ENCODE measurements around the gene MAD2L1BP. TPM values are rescaled to one million over a fixed set of nuclear protein-coding genes. Genes with fewer than 3 reads are reported as not detected.

MAD2L1BP gene
- total RNA-seq, 4 donors from 2014 or later: 15.6 to 36.6 (median 23.0) TPM

DNA sequence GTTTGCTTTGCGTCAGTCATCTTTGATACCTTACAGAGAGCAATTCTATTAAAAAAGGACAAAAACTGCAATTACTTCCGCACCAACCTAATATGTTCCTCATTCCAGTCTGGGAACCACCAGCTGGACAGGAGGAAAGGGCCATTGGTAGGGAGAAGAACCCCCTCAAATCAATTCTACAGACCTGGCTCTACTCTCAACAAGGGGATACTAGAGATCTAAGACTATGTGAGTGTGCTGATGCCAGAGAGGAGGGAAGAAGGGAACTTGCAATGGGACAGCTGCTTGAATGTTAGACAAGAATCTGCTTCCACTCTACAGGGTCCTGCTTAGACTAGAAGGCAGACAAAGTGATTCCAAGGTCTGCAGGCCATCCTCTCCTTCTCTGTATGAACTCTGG is 38.7 kb downstream of the MAD2L1BP start:
- H3K4me1 ChIP-seq: peaks cover 0 to 41% (median 7%) of the 10 kb centered on the region in 3 donors
- no peak overlapping the region for H3K4me3 ChIP-seq
- no peak for ATAC-seq
- 100% methylated on average over 1 of the region's 2 CpGs; no CpG with 5 or more reads in 1 of the 2 donors for WGBS, 2 donors (ENCODE audit: low coverage in 1 of 2)
- H3K27ac ChIP-seq: no peak overlapping the region
- no peaks in the 10 kb centered on the region for H3K27me3 ChIP-seq
- TF ChIP-seq EP300 (IDR thresholded peaks at IDR 0.05): no peak
- TF ChIP-seq, protein P1, sequence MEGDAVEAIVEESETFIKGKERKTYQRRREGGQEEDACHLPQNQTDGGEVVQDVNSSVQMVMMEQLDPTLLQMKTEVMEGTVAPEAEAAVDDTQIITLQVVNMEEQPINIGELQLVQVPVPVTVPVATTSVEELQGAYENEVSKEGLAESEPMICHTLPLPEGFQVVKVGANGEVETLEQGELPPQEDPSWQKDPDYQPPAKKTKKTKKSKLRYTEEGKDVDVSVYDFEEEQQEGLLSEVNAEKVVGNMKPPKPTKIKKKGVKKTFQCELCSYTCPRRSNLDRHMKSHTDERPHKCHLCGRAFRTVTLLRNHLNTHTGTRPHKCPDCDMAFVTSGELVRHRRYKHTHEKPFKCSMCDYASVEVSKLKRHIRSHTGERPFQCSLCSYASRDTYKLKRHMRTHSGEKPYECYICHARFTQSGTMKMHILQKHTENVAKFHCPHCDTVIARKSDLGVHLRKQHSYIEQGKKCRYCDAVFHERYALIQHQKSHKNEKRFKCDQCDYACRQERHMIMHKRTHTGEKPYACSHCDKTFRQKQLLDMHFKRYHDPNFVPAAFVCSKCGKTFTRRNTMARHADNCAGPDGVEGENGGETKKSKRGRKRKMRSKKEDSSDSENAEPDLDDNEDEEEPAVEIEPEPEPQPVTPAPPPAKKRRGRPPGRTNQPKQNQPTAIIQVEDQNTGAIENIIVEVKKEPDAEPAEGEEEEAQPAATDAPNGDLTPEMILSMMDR (IDR thresholded peaks at IDR 0.05): no peak
- no peak for TF ChIP-seq POLR2A (IDR thresholded peaks at IDR 0.05)
- no peak for TF ChIP-seq POLR2AphosphoS5 (IDR thresholded peaks at IDR 0.05)
- peaks cover 0 to 91% of the 10 kb centered on the region in 2 donors for H3K36me3 ChIP-seq
- H3K9me3 ChIP-seq: no peaks in the 10 kb centered on the region

DNA sequence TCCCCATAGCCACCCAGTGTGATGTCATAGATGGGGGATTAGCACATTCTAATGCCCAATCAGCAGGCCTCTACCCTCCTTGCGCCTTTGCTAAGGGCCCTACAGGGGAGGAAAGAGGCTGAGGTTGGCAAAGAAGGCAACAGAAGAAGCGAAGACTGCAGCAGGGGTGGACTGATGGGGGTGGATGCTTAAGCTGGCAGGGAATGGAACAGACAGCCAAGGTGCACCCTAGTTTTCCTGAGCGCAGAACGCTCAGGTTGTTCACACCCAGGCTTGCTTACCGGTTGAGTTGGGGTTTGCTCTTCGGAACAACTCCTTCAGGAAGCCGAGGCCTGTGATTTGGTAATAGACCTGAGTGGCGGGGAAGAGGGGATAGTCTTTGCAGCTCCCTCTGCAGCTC is 39.3 kb downstream of the MAD2L1BP start:
- Histone ChIP-seq H3K27me3 (no peaks in the 10 kb centered on the region), H3K9me3 (no peaks in the 10 kb centered on the region), H3K36me3 (peaks cover 0 to 97% of the 10 kb centered on the region in 2 donors), H3K4me1 (peaks cover 0 to 35% (median 3%) of the 10 kb centered on the region in 3 donors), H3K27ac (no peak overlapping the region), H3K4me3 (no peak overlapping the region)
- 93 to 100% methylated on average over 4 to 7 of the region's 8 CpGs for WGBS, 2 donors (ENCODE audit: low coverage in 1 of 2)
- TF ChIP-seq POLR2A (IDR thresholded peaks at IDR 0.05): no peak
- no peak for TF ChIP-seq POLR2AphosphoS5 (IDR thresholded peaks at IDR 0.05)
- TF ChIP-seq EP300 (IDR thresholded peaks at IDR 0.05): no peak
- TF ChIP-seq, protein P1 (IDR thresholded peaks at IDR 0.05): no peak
- ATAC-seq: no peak

DNA sequence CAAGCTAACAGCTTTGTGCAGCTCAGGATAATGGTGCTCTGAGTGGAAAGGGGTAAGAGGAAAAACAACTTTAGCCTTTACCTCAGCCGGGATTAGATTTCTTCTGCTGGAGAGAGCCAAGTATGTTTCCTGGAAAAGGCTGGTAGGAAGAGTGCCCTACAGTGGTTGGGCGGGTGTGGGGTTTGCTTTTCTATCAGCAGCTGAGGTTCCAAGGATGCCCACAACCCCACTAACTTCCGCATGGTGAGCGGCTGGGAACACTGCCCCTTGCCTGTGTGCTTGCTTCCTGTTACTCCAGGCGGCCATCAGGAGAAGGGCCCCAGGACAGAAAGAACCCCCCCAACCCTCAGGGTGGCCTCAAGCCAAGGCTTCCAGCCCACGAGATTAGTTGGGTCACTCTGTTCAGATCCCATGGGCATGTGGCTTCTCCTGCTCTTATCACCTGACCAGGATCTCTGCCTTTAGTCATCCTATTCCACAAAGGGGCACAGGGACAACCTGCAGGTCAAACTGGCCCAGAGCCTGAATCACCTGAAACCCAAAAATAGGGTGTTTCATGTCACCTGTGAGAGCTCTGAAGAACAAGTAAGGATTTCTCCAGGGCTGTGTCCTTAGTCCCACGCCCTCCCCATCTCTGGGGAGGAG is 41.4 kb downstream of the MAD2L1BP start:
- no peak for ATAC-seq
- H3K4me1 ChIP-seq: peaks cover 0 to 18% (median 0%) of the 10 kb centered on the region in 3 donors
- H3K9me3 ChIP-seq: no peaks in the 10 kb centered on the region
- H3K27ac ChIP-seq: no peak overlapping the region
- TF ChIP-seq EP300 (IDR thresholded peaks at IDR 0.05) (no peak), POLR2AphosphoS5 (IDR thresholded peaks at IDR 0.05) (no peak), POLR2A (IDR thresholded peaks at IDR 0.05) (no peak)
- TF ChIP-seq, protein P1 (IDR thresholded peaks at IDR 0.05): no peak
- 80 to 100% methylated on average over 1 to 2 of the region's 7 CpGs for WGBS, 2 donors (ENCODE audit: low coverage in 1 of 2)
- no peaks in the 10 kb centered on the region for H3K27me3 ChIP-seq
- H3K4me3 ChIP-seq: no peak overlapping the region
- H3K36me3 ChIP-seq: peaks cover 0 to 98% of the 10 kb centered on the region in 2 donors

DNA sequence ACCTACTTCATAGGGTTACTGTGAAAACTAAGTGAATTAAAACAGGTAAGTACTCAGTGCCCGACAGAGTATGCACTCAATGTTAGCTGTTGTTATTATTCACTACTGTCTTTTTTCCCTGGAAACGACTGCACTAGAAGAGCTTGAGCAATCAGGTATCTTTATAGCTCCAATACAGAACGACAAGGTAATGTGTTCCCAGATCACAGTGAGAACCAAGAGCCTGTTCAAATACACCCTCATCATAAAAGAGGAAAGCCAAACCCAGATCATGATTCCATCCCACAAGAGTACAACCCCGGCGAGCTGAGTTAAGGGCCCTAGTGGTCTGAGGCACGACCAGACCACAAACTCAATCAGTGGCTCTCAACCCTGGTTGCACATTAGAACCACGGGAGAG is 42.1 kb downstream of the MAD2L1BP start:
- Histone ChIP-seq H3K27me3 (no peaks in the 10 kb centered on the region), H3K9me3 (no peaks in the 10 kb centered on the region), H3K4me1 (peaks cover 0 to 12% (median 0%) of the 10 kb centered on the region in 3 donors), H3K4me3 (no peak overlapping the region), H3K36me3 (peaks cover 0 to 96% of the 10 kb centered on the region in 2 donors), H3K27ac (no peak overlapping the region)
- WGBS, 2 donors (ENCODE audit: low coverage in 1 of 2): 76 to 77% methylated on average over 4 to 6 of the region's 7 CpGs
- no peak for ATAC-seq
- TF ChIP-seq POLR2A (IDR thresholded peaks at IDR 0.05): no peak
- TF ChIP-seq POLR2AphosphoS5 (IDR thresholded peaks at IDR 0.05): no peak
- TF ChIP-seq, protein P1 (IDR thresholded peaks at IDR 0.05): no peak
- TF ChIP-seq EP300 (IDR thresholded peaks at IDR 0.05): no peak

DNA sequence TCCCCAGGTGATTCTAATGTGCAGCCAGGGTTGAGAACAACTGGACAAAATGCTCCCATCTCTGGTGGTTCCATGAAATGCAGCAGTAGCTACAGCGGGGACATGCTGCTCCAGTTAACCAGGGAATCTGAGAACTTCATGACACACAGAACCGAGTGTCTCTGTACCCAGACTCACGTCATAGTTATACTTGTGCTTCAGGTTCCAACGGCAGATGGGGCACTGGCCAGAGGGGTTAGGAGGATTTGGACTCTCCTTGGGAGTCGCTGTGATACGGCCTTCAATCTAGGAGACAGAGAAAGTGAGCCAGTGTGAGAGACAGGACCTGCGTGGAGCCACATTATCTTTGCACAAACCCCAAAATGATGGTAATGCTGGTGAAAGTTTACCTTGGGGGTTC is 42.7 kb downstream of the MAD2L1BP start:
- Histone ChIP-seq H3K27ac (no peak overlapping the region), H3K4me1 (peaks cover 0 to 6% (median 4%) of the 10 kb centered on the region in 3 donors), H3K27me3 (no peaks in the 10 kb centered on the region), H3K4me3 (no peak overlapping the region), H3K9me3 (no peaks in the 10 kb centered on the region), H3K36me3 (peaks cover 0 to 92% of the 10 kb centered on the region in 2 donors)
- ATAC-seq: no peak
- TF ChIP-seq, protein P1 (IDR thresholded peaks at IDR 0.05): no peak
- TF ChIP-seq POLR2A (IDR thresholded peaks at IDR 0.05): no peak
- no peak for TF ChIP-seq POLR2AphosphoS5 (IDR thresholded peaks at IDR 0.05)
- no peak for TF ChIP-seq EP300 (IDR thresholded peaks at IDR 0.05)
- 79 to 90% methylated on average over 3 to 5 of the region's 7 CpGs for WGBS, 2 donors (ENCODE audit: low coverage in 1 of 2)

Data from gastroesophageal sphincter (tissue), 4 donors.